Measurements from ENCODE around the gene RGS17.
"Not testable (repeated sequence)": the region's sequence is repeated elsewhere in the genome, so short reads cannot be mapped to it uniquely, and the experiment has no call there.

RGS17 gene

DNA sequence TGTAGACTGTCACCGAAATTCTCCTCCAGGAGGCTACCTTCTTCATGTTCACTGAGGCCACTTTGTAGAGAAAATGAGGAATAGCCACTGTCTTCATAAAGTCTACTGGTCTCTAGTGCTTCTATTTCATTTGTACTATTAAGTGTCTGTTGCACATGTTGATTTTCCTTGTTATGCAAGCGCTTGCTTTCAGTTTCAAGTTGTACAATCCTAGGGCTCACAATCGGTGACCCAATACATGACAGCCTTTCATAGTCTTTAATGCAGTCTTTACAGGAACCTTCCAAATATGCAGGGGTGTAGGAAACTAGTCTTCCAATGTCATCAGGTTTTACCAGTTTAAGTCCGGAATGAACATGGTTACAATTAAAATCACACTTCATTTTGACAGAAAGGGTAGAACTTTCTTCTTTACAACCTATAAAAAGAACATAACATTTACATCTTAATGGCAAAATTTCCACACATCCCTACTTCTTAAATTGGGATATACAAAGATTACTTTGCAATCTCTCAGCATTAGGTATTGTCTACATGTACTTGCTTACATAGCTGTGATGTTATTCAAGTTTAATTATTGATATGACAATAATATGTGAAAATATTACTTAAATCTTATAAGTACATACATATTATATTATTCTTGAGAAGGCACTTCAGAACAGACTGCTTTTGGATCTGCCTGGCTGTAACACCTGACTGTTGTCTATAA, 155.7 kb downstream of the RGS17 start:
- Histone ChIP-seq H3K9me3 (ENCODE audit: control insufficient read depth, insufficient read depth, low read depth, low read length) (no peaks in the 10 kb centered on the region), H3K27ac (ENCODE audit: low read depth, low read length) (no peak overlapping the region), H3K27me3 (ENCODE audit: control insufficient read depth, insufficient read depth, low read length) (no peaks in the 10 kb centered on the region), H3K4me3 (ENCODE audit: low read depth, low read length) (no peak overlapping the region), H3K36me3 (ENCODE audit: control insufficient read depth, insufficient read depth, low read length) (peaks cover 84% of the 10 kb centered on the region), H3K9ac (ENCODE audit: low read length) (no peak overlapping the region), H3K4me1 (ENCODE audit: control insufficient read depth, insufficient read depth, low read length) (peaks cover 31% of the 10 kb centered on the region)

DNA sequence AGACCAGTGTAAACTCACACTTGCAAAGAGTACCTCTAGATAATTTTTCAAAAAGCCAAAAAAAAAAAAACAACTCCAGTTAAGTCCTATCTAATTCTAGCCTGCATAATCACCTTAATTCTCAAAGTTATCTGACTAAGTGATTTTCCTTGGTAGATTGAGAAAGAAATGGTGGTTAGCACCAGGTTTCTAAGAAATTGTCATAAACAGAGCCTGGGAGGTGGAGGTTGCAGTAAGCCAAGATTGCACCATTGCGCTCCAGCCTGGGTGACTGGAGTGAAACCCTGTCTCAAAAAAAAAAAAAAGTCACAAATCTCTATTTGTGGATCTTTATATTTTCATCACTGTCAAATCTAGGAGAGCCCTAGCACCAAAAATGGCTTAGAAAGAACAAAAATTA, 157.2 kb downstream of the RGS17 start:
- Histone ChIP-seq H3K4me3 (ENCODE audit: low read depth, low read length) (no peak overlapping the region), H3K36me3 (ENCODE audit: control insufficient read depth, insufficient read depth, low read length) (peaks cover 93% of the 10 kb centered on the region), H3K4me1 (ENCODE audit: control insufficient read depth, insufficient read depth, low read length) (peaks cover 22% of the 10 kb centered on the region), H3K9ac (ENCODE audit: low read length) (no peak overlapping the region), H3K27ac (ENCODE audit: low read depth, low read length) (no peak overlapping the region), H3K27me3 (ENCODE audit: control insufficient read depth, insufficient read depth, low read length) (no peaks in the 10 kb centered on the region), H3K9me3 (ENCODE audit: control insufficient read depth, insufficient read depth, low read depth, low read length) (no peaks in the 10 kb centered on the region)

DNA sequence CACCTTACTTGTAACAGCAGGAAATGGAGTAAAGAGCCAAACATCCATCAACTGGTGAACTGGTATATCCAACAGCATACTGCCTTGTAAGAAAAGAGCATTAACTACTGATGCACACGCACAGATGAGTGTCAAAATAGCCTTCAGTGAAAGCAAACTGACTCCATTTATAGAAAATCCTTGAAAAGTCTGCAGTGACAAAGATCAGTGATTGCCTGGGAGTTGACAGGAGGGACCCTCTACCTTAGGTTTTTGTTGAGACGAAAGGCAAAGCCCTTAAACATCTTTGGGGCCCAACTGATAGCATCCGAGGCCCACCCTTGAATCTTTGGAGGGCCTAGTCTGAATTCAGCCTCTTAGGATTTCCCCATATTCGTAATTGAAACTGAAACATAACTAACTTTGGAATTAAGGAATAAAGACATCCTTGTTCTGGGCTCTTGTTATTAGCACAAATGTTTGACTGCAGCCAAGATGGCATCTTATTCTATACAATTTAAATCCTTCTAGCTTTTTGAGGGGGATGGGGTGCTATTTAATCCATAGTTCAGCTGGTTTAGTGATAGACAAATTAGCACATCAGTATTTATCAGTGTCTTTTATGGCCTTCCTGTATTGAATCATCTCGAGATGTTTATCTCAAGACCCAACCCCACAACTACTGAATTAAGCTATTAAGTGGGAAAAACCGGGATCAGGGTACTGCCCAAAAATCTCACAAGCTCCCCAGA, 161.2 kb downstream of the RGS17 start:
- Histone ChIP-seq H3K27ac (ENCODE audit: low read depth, low read length) (no peak overlapping the region), H3K4me3 (ENCODE audit: low read depth, low read length) (no peak overlapping the region), H3K4me1 (ENCODE audit: control insufficient read depth, insufficient read depth, low read length) (no peaks in the 10 kb centered on the region), H3K27me3 (ENCODE audit: control insufficient read depth, insufficient read depth, low read length) (no peaks in the 10 kb centered on the region), H3K36me3 (ENCODE audit: control insufficient read depth, insufficient read depth, low read length) (peaks cover 54% of the 10 kb centered on the region), H3K9ac (ENCODE audit: low read length) (no peak overlapping the region), H3K9me3 (ENCODE audit: control insufficient read depth, insufficient read depth, low read depth, low read length) (no peaks in the 10 kb centered on the region)

DNA sequence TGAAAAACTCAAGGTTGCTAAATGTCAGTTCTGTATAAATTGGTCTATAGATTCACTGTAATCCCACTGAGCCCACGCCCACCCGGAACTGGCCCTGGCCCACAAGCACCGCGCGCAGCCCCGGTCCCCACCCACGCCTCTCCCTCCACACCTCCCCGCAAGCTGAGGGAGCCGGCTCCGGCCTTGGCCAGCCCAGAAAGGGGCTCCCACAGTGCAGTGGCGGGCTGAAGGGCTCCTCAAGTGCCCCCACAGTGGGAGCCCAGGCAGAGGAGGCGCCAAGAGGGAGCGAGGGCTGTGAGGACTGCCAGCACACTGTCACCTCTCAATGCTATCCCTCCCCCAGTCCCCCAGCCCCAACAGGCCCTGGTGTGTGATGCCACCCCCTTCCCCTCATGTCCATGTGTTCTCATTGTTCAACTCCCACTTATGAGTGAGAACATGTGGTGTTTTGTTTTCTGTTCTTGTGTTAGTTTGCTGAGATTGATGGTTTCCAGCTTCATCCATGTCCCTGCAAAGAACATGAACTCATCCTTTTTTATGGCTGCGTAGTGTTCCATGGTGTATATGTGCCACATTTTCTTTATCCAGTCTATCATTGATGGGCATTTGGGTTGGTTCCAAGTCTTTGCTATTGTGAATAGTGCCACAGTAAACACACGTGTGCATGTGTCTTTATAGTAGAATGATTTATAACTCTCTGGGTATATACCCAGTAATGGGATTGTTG, 164.8 kb downstream of the RGS17 start:
- H3K36me3 ChIP-seq (ENCODE audit: control insufficient read depth, insufficient read depth, low read length) = peaks cover 19% of the 10 kb centered on the region
- not testable (repeated sequence) for H3K27ac ChIP-seq (ENCODE audit: low read depth, low read length); H3K9ac ChIP-seq (ENCODE audit: low read length); H3K4me3 ChIP-seq (ENCODE audit: low read depth, low read length); H3K4me1 ChIP-seq (ENCODE audit: control insufficient read depth, insufficient read depth, low read length); H3K27me3 ChIP-seq (ENCODE audit: control insufficient read depth, insufficient read depth, low read length); H3K9me3 ChIP-seq (ENCODE audit: control insufficient read depth, insufficient read depth, low read depth, low read length)

DNA sequence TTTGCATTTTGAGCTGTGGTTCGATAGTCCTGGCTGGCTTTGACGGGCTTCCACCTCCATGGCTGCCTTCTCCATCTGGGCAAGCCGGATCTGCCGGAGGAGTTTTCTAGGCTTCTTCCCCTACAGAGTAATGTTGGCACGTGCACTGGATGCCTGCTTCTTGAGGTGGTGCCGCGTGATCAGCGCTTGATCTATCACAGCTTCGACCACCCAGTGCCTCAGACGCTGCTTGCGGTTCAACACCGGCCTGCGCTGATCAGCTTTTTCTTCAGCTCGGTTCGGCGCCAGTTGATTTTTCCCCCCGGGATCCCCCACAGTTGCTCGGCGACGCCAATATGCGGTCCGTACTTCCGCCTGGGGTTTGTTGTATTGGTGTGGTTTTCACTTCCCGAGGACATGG, 171.7 kb downstream of the RGS17 start:
- no peak overlapping the region for H3K9ac ChIP-seq (ENCODE audit: low read length)

DNA sequence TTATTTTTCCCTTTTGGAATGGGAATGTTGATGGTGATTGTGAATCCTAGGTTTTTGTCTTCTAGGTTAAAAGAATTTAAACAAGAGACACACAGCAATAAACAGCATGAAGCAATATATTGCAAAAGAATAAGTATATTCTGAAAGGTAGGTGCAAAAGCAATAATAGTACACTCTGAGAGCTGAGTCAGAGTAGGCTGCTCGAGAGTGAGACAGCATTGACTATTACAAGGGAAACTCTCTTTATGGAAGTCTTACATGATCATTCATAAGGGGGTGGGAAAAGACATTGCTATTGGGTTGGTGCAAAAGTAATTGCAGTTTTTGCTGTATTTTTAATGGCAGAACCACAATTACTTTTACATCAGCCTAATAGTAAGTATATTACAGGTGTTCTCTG, 173.3 kb downstream of the RGS17 start:
- Histone ChIP-seq H3K27ac (ENCODE audit: low read depth, low read length) (no peak overlapping the region), H3K27me3 (ENCODE audit: control insufficient read depth, insufficient read depth, low read length) (no peaks in the 10 kb centered on the region), H3K9ac (ENCODE audit: low read length) (no peak overlapping the region), H3K4me3 (ENCODE audit: low read depth, low read length) (no peak overlapping the region), H3K36me3 (ENCODE audit: control insufficient read depth, insufficient read depth, low read length) (no peaks in the 10 kb centered on the region), H3K4me1 (ENCODE audit: control insufficient read depth, insufficient read depth, low read length) (peaks cover 3% of the 10 kb centered on the region; the same call in 1 of the 2 replicates), H3K9me3 (ENCODE audit: control insufficient read depth, insufficient read depth, low read depth, low read length) (peaks cover 9% of the 10 kb centered on the region; the same call in 1 of the 2 replicates)

More for the DNA sequence above, 171.7 kb downstream of the RGS17 start:
- H3K4me1 ChIP-seq (ENCODE audit: control insufficient read depth, insufficient read depth, low read length) = no peaks in the 10 kb centered on the region
- no peaks in the 10 kb centered on the region for H3K27me3 ChIP-seq (ENCODE audit: control insufficient read depth, insufficient read depth, low read length)
- H3K9me3 ChIP-seq (ENCODE audit: control insufficient read depth, insufficient read depth, low read depth, low read length) = peaks cover 9% of the 10 kb centered on the region; the same call in 1 of the 2 replicates
- H3K36me3 ChIP-seq (ENCODE audit: control insufficient read depth, insufficient read depth, low read length) = no peaks in the 10 kb centered on the region
- no peak overlapping the region for H3K27ac ChIP-seq (ENCODE audit: low read depth, low read length)
- H3K4me3 ChIP-seq (ENCODE audit: low read depth, low read length) = no peak overlapping the region

Data from HUES6 (cell line).